ENCODE data around the gene TRPC1.

DNA sequence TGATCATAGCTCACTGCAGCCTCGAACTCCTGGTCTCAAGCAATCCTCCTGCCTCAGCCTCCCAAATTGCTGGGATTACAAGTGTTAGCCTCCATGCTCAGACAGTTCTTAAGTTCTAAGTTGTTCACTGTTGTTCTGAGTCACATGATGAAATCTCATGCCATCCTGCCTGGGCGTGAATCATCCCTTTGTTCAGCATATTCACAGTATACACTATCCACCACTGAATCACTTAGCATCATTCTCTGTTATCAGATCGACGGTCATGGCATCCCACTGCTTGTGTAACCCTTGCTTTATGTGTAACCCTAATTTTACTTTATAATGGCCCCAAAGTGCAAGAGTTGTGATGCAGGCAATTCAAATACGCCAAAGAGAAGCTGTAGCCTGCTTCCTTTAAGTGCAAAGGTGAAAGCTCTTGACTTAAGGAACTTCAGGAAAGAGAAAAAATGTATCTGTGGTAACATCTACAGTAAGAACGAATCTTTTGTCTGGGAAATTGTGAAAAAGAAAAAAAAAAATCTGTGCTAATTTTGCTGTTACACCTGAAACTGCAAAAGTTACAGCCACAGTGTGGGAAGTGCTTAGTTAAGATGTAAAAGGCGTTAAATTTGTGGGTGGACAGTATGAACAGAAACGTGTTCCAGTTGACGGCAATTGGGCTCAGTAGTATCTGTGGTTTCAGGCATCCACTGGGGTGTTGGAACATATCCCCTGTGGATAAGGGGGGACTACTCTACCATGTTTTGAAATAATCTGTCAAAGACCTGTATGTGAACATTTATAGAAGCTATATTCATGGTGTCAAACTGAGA is 84.5 kb downstream of the TRPC1 start:
- TF ChIP-seq, protein P1, sequence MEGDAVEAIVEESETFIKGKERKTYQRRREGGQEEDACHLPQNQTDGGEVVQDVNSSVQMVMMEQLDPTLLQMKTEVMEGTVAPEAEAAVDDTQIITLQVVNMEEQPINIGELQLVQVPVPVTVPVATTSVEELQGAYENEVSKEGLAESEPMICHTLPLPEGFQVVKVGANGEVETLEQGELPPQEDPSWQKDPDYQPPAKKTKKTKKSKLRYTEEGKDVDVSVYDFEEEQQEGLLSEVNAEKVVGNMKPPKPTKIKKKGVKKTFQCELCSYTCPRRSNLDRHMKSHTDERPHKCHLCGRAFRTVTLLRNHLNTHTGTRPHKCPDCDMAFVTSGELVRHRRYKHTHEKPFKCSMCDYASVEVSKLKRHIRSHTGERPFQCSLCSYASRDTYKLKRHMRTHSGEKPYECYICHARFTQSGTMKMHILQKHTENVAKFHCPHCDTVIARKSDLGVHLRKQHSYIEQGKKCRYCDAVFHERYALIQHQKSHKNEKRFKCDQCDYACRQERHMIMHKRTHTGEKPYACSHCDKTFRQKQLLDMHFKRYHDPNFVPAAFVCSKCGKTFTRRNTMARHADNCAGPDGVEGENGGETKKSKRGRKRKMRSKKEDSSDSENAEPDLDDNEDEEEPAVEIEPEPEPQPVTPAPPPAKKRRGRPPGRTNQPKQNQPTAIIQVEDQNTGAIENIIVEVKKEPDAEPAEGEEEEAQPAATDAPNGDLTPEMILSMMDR (conservative IDR thresholded peaks at IDR 0.05; ENCODE audit: low read length), result no peak
- TF ChIP-seq EZH2phosphoT487 (IDR thresholded peaks at IDR 0.05; ENCODE audit: borderline replicate concordance), result no peak

Data from Loucy (cell line).